Fibroblast of lung (primary cell): Measurements from ENCODE around the gene COL28A1. TPM values are rescaled to one million over a fixed set of nuclear protein-coding genes. Genes with fewer than 3 reads are reported as not detected.

ENCODE experiments used
- DNase-seq, 2 donors: peaks; one replicate each; pipeline versions ENCODE4 v3.0.0 to v3.0.0-alpha.2; 2010; ENCODE audit warnings: low read depth in 2 of 2
- H2AFZ ChIP-seq: 2 replicates; pipeline ENCODE4 v1.5.1; 2012; ENCODE audit warnings: low read length, control low read depth, inconsistent platforms
- H3K27ac ChIP-seq: 2 replicates; pipeline ENCODE4 v1.5.1; 2011; ENCODE audit warnings: low read length, control low read depth; ENCODE audit not compliant: insufficient read depth
- H3K27me3 ChIP-seq: 2 replicates; pipeline ENCODE4 v1.5.1; 2011; ENCODE audit warnings: mild to moderate bottlenecking, low read length; ENCODE audit not compliant: control insufficient read depth, insufficient read depth
- H3K36me3 ChIP-seq: 2 replicates; pipeline ENCODE4 v1.5.1; 2011; ENCODE audit warnings: low read length; ENCODE audit not compliant: control insufficient read depth, insufficient read depth
- H3K4me1 ChIP-seq: 2 replicates; pipeline ENCODE4 v1.5.1; 2011; ENCODE audit warnings: low read length; ENCODE audit not compliant: control insufficient read depth, insufficient read depth; ENCODE audit errors: extremely low read depth
- H3K4me2 ChIP-seq: 2 replicates; pipeline ENCODE4 v1.5.1; 2011; ENCODE audit warnings: low read length, control low read depth; ENCODE audit not compliant: insufficient read depth; ENCODE audit errors: extremely low read depth
- H3K4me3 ChIP-seq, 4 experiments: fragments of 200-600 bp in 1 of 4; sonication (generic) in 1 of 4; replicated peaks in 1 of 4; 2 replicates each; pipeline ENCODE4 v1.5.1; 2011 to 2016; ENCODE audit warnings: low read length in 4 of 4, low read depth in 3 of 4, mild to moderate bottlenecking in 3 of 4, control low read depth in 2 of 4, inconsistent platforms in 1 of 4, mixed read lengths in 1 of 4; ENCODE audit not compliant: insufficient read depth in 1 of 4; ENCODE audit errors: control extremely low read depth in 1 of 4
- H3K79me2 ChIP-seq: 2 replicates; pipeline ENCODE4 v1.5.1; 2012; ENCODE audit warnings: mild to moderate bottlenecking, low read length, inconsistent platforms; ENCODE audit not compliant: control insufficient read depth, insufficient read depth
- H3K9ac ChIP-seq: 2 replicates; pipeline ENCODE4 v1.5.1; 2011; ENCODE audit warnings: mild to moderate bottlenecking, low read length, control low read depth; ENCODE audit not compliant: insufficient read depth
- H3K9me3 ChIP-seq: 2 replicates; pipeline ENCODE4 v1.5.1; 2012; ENCODE audit warnings: low read depth, low read length; ENCODE audit not compliant: control insufficient read depth, insufficient read depth
- H4K20me1 ChIP-seq: 2 replicates; pipeline ENCODE4 v1.5.1; 2011; ENCODE audit warnings: low read length; ENCODE audit not compliant: control insufficient read depth, insufficient read depth; ENCODE audit errors: extremely low read depth
- EZH2 ChIP-seq: IDR thresholded peaks from 2 replicates; pipeline ENCODE4 v1.5.1; 2012; ENCODE audit warnings: low read length, control low read depth, mild to moderate bottlenecking; ENCODE audit errors: missing control alignments
- polyA plus RNA-seq, 2 donors: library from polyadenylated mRNA; depleted of rRNA in 1 of 2; stranded (reverse) in 1 of 2; unstranded in 1 of 2; fragments of >200 nt; gene quantifications; 2 replicates each; pipeline ENCODE4 v1.2.1, GENCODE V29; 2011 to 2012; ENCODE audit warnings: missing spikeins in 1 of 2
- total RNA-seq: library from RNA; depleted of rRNA; stranded (reverse); fragments of >200 nt; gene quantifications from 2 replicates; pipeline ENCODE4 v1.2.1, GENCODE V29; 2014
- TF ChIP-seq, protein P1 (sequence below), 2 donors: IDR thresholded peaks in 1 of 2; conservative IDR thresholded peaks in 1 of 2; 1 replicate in 1 of 2; 2 replicates in 1 of 2; pipeline ENCODE4 v1.5.1; 2011 to 2012; ENCODE audit warnings: low read length in 2 of 2, control low read depth in 1 of 2, inconsistent platforms in 1 of 2, low read depth in 1 of 2, mild to moderate bottlenecking in 1 of 2

Gene COL28A1
- total and polyA plus RNA-seq, 2 donors (not counting 1 experiment from before 2014, with no cell fraction given) = 0.01 to 0.17 TPM

DNA sequence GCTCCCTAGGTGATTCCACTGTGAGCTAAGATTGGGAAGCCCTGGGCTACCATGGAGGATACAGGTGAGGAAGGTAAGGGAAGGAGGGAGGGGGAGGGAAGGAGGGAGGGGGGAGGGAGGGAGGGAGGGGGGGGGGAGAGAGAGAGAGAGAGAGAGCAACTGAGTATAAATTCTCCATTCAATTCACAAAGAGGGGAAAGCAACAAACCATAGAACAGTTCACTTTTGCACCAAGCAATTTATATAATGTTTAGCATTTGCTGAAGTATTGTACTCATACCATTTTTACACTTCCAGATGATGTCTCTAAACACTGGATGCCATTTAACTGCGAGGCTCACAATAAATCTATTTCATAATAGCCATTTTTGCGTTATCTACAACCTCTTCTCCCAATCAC lies 118.3 kb downstream of the COL28A1 start:
- H3K79me2 ChIP-seq = no peaks in the 10 kb centered on the region
- no peak overlapping the region for H2AFZ ChIP-seq
- no peak overlapping the region for H3K9ac ChIP-seq
- no peaks in the 10 kb centered on the region for H3K9me3 ChIP-seq
- H3K4me1 ChIP-seq = no peaks in the 10 kb centered on the region
- H3K4me3 ChIP-seq = no peak overlapping the region
- no peak for DNase-seq
- no peak overlapping the region for H3K27ac ChIP-seq
- H3K4me2 ChIP-seq = no peak overlapping the region
- TF ChIP-seq, protein P1, sequence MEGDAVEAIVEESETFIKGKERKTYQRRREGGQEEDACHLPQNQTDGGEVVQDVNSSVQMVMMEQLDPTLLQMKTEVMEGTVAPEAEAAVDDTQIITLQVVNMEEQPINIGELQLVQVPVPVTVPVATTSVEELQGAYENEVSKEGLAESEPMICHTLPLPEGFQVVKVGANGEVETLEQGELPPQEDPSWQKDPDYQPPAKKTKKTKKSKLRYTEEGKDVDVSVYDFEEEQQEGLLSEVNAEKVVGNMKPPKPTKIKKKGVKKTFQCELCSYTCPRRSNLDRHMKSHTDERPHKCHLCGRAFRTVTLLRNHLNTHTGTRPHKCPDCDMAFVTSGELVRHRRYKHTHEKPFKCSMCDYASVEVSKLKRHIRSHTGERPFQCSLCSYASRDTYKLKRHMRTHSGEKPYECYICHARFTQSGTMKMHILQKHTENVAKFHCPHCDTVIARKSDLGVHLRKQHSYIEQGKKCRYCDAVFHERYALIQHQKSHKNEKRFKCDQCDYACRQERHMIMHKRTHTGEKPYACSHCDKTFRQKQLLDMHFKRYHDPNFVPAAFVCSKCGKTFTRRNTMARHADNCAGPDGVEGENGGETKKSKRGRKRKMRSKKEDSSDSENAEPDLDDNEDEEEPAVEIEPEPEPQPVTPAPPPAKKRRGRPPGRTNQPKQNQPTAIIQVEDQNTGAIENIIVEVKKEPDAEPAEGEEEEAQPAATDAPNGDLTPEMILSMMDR (conservative IDR thresholded peaks at IDR 0.05 in 1 of 2, IDR thresholded peaks at IDR 0.05 in 1 of 2; ENCODE audit: low read depth in 1 of 2, low read length in 2 of 2) = no peak
- TF ChIP-seq EZH2 = no peak
- no peaks in the 10 kb centered on the region for H3K36me3 ChIP-seq
- no peaks in the 10 kb centered on the region for H3K27me3 ChIP-seq
- no peaks in the 10 kb centered on the region for H4K20me1 ChIP-seq

DNA sequence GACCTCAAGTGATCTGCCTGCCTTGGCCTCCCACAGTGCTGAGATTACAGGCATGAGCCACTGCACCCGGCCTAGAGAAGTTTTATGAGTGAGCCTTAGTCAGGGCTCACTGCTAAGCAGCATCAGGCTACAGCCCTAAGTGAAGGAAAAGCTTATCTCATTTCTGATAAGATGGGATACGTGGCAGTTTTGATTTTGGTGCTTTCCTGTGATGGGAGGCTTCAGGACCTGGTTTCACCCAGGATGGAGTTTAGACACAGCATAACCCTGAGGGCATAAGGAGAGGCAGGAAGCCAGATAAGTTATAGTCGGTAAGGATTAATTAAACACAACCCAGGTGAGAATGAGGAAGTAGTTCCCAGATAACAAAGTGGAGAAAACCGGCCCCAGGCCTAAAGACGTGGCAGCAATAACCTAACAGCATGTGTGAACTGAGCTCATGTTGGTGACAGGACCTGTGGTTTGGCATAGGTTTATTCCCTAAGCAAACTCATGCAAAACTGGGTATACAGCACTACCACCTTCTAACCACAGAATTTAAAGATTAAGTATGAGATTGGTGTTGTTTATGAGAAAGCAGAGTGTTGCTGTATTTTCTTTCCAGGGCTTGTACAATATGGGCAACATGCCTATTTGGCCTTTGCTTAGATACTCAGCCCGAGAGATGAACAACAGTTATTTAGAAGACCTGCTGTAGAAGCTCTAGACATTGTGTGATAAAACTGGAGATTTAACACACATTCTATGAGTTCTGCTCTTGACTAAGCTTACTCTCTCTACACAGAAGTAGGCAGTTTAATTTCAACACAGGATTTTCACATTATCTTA lies 119.4 kb downstream of the COL28A1 start:
- Histone ChIP-seq H3K4me1 (no peaks in the 10 kb centered on the region), H3K9me3 (no peaks in the 10 kb centered on the region), H3K4me2 (no peak overlapping the region), H3K79me2 (no peaks in the 10 kb centered on the region), H3K4me3 (no peak overlapping the region), H3K27ac (no peak overlapping the region), H3K27me3 (no peaks in the 10 kb centered on the region), H4K20me1 (no peaks in the 10 kb centered on the region), H3K36me3 (no peaks in the 10 kb centered on the region), H2AFZ (no peak overlapping the region), H3K9ac (no peak overlapping the region)
- DNase-seq = peak; percentile 63 to 74
- no peak for TF ChIP-seq EZH2
- TF ChIP-seq, protein P1 (conservative IDR thresholded peaks at IDR 0.05 in 1 of 2, IDR thresholded peaks at IDR 0.05 in 1 of 2; ENCODE audit: low read depth in 1 of 2, low read length in 2 of 2) = no peak

DNA sequence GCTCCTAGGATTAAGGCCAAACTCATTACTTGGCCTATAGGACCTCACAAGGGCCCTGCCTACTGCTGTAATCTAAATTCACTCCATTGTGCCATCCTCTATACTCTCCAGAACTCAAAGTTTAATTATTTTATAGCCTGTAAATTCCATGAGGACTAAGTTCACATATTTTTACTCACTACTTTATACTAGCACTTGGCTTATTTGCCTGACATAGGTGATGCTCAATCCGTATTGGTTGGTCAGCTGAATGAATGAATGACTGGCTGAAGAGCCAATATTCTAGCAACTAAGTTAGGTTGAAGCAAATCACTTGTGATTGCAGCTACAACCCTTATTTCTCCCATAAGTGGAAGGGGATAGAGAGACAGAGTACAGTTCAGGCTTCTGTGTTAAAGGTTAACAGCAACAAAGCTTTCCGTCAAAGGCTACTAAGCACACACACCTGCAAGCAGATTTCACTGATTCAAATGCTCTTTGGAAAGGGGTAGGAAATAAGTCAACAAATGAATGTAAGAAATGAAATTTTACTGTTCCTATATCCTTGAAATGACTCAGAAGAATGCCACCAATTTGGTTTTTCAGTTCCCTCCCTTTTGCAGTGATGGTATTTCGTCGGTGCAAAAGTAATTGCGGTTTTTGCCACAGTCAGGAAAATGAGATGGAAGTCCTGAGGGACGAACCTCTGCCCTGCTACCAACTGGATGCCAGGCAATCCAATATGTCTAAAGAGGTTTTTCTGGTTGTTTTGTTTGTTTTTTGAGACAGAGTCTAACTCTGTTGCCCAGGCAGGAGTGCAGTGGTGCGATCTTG lies 120.7 kb downstream of the COL28A1 start:
- no peak for DNase-seq
- Histone ChIP-seq H4K20me1 (no peaks in the 10 kb centered on the region), H3K4me3 (no peak overlapping the region), H3K27ac (no peak overlapping the region), H3K27me3 (no peaks in the 10 kb centered on the region), H2AFZ (no peak overlapping the region), H3K79me2 (no peaks in the 10 kb centered on the region), H3K9me3 (no peaks in the 10 kb centered on the region), H3K4me2 (no peak overlapping the region), H3K9ac (no peak overlapping the region), H3K36me3 (no peaks in the 10 kb centered on the region), H3K4me1 (no peaks in the 10 kb centered on the region)
- TF ChIP-seq, protein P1 (conservative IDR thresholded peaks at IDR 0.05 in 1 of 2, IDR thresholded peaks at IDR 0.05 in 1 of 2; ENCODE audit: low read depth in 1 of 2, low read length in 2 of 2) = no peak
- TF ChIP-seq EZH2 = no peak
